ENCODE data around the gene TK2.

TK2 gene

GRCh38 chr16:66487580-66488275 is 62.2 kb downstream of the TK2 start:
- H3K4me3 ChIP-seq (ENCODE audit: low read depth, low read length), result no peak overlapping the region
- in situ Hi-C loops (cut with HindIII; ENCODE audit: low sequenced_read_pairs), result no loop called here
- TF ChIP-seq CTCF (IDR thresholded peaks at IDR 0.05; ENCODE audit: low read depth, low read length), result no peak
- peak; percentile 13 for DNase-seq (ENCODE audit: low read depth, low spot score)

- DNase-seq (ENCODE audit: low read depth, low spot score), result peak; percentile 91
- in situ Hi-C loops (cut with HindIII; ENCODE audit: low sequenced_read_pairs), result no loop called here
- H3K4me3 ChIP-seq (ENCODE audit: low read depth, low read length), result no peak overlapping the region
- no peak for TF ChIP-seq CTCF (IDR thresholded peaks at IDR 0.05; ENCODE audit: low read depth, low read length)
Observed at GRCh38 chr16:66486773-66487579, 62.9 kb downstream of the TK2 start.

DNA sequence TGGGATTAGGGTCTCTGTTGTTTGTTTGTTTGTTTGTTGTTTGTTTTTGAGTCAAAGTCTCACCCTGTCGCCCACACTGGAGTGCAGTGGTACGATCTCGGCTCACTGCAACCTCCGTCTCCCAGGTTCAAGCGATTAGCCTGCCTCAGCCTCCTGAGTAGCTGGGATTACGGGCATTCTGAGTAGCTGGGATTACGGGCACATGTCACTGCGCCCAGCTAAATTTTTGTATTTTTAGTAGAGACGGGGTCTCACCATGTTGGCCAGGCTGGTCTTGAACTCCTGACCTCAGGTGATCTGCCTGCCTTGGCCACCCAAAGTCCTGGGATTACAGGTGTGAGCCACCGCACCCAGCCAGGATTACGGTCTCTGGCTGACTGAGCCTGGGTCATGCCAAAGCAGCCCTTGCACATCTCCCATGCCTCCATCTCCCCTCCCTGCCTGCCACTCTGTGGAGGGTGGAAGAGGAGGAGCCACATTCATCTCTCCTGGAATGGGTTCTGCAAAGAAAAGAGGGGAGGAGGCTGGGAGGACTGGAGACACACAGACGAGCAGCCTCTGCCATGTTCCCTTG is 63.6 kb downstream of the TK2 start:
- H3K4me3 ChIP-seq (ENCODE audit: low read depth, low read length), result no peak overlapping the region
- DNase-seq (ENCODE audit: low read depth, low spot score), result no peak
- in situ Hi-C loops (cut with HindIII; ENCODE audit: low sequenced_read_pairs), result no loop called here
- no peak for TF ChIP-seq CTCF (IDR thresholded peaks at IDR 0.05; ENCODE audit: low read depth, low read length)

- in situ Hi-C loops (cut with HindIII; ENCODE audit: low sequenced_read_pairs), result no loop called here
- TF ChIP-seq CTCF (IDR thresholded peaks at IDR 0.05; ENCODE audit: low read depth, low read length), result no peak
- no peak for DNase-seq (ENCODE audit: low read depth, low spot score)
- H3K4me3 ChIP-seq (ENCODE audit: low read depth, low read length), result no peak overlapping the region
Observed at GRCh38 chr16:66485376-66485775, 64.5 kb downstream of the TK2 start.

- in situ Hi-C loops (cut with HindIII; ENCODE audit: low sequenced_read_pairs), result no loop called here
- no peak overlapping the region for H3K4me3 ChIP-seq (ENCODE audit: low read depth, low read length)
- no peak for TF ChIP-seq CTCF (IDR thresholded peaks at IDR 0.05; ENCODE audit: low read depth, low read length)
- no peak for DNase-seq (ENCODE audit: low read depth, low spot score)
Observed at GRCh38 chr16:66484453-66485213, 65.3 kb downstream of the TK2 start.
